ENCODE results near the gene MSI2. TPM values are rescaled to one million over a fixed set of nuclear protein-coding genes. Genes with fewer than 3 reads are reported as not detected.

The MSI2 gene
- total RNA-seq, 4 donors from 2014 or later, result 15.9 to 22.9 (median 17.0) TPM

DNA sequence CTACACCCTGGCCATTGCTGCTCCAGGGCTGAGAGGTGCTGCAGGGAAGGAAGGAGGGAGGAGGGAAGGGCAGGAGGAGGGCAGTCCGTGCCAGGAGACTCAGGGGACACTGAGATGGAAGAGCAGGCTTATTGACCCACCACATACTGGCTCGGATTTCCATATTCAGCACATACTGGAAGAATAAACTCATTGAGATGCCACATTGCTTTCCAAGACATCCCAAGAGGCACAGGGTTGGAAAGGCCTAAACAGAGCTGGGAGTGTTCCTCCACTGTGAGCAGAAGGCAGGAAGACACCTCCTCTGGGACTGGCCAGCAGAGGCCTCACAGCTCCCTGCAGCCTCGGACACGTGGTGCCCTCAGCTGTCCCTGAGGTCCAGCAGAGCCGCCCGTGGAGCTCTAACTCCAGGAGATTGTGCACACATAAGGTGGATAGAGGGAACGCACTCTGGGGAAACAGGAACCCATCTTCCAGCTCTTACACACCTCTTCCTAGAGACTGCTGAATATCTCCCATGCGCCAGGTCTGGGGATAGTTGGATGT is 471.4 kb downstream of the MSI2 start:
- no peak for TF ChIP-seq POLR2A (IDR thresholded peaks at IDR 0.05)
- TF ChIP-seq CTCF (IDR thresholded peaks at IDR 0.05), result no peak
- intact Hi-C loops (cut with DNase I), result no loop called here
- peaks cover 0 to 28% (median 0%) of the 10 kb centered on the region in 4 donors for H3K27me3 ChIP-seq
- no peaks in the 10 kb centered on the region for H3K4me1 ChIP-seq
- WGBS, 2 donors, result 64 to 77% methylated on average over 5 to 7 of the region's 8 CpGs
- no peak for DNase-seq
- no peaks in the 10 kb centered on the region for H3K36me3 ChIP-seq
- H3K9me3 ChIP-seq, result no peaks in the 10 kb centered on the region
- H3K27ac ChIP-seq, result no peak overlapping the region
- no peak overlapping the region for H3K4me3 ChIP-seq

DNA sequence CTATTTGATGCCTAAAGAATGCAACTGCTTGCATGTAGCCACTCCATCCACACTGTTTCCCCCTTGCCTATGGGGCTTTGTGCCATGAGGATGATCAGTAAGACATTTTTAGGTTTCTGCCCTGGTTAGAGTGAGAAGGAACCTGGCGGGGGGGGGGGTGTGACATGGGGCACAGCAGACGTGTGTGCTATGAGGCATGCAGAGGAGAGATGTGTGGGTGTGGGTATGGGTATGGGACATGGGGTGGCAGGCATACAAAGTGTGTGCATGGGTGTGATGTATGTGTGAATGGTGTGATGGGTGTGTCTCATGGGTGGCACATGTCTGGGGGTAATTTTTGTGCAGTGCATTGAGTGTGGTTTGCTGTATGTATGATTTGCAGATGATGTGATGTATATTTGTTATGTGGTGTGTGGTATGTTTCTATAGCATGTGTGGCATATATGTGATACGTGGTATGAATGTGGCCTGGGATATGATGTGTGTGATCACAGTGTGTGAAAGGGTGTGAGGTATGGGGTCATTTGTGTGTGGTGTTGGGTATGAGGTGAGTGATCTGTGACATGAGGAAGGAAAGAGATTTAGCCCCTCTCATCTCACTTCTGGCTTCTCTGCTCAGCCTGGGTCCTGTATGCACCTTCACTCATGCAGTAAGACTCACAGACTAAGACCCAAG is 473.8 kb downstream of the MSI2 start:
- WGBS, 2 donors, result 63 to 89% methylated on average over 3 of the region's 3 CpGs
- no peak for DNase-seq
- Histone ChIP-seq H3K4me1 (no peaks in the 10 kb centered on the region), H3K4me3 (no peak overlapping the region), H3K27ac (no peak overlapping the region), H3K9me3 (no peaks in the 10 kb centered on the region), H3K36me3 (no peaks in the 10 kb centered on the region), H3K27me3 (peaks cover 0 to 18% (median 0%) of the 10 kb centered on the region in 4 donors)
- intact Hi-C loops (cut with DNase I), result no loop called here
- TF ChIP-seq CTCF (IDR thresholded peaks at IDR 0.05), result no peak
- no peak for TF ChIP-seq POLR2A (IDR thresholded peaks at IDR 0.05)

- TF ChIP-seq CTCF (IDR thresholded peaks at IDR 0.05) (no peak), POLR2A (IDR thresholded peaks at IDR 0.05) (no peak)
- Histone ChIP-seq H3K4me3 (no peak overlapping the region), H3K27me3 (peaks cover 0 to 13% (median 0%) of the 10 kb centered on the region in 4 donors), H3K27ac (no peak overlapping the region), H3K4me1 (no peaks in the 10 kb centered on the region), H3K36me3 (no peaks in the 10 kb centered on the region), H3K9me3 (no peaks in the 10 kb centered on the region)
- intact Hi-C loops (cut with DNase I), result no loop called here
- WGBS, 2 donors, result 45 to 54% methylated on average over 3 of the region's 3 CpGs
- DNase-seq, result no peak
Observed at GRCh38 chr17:57732062-57732461, 475.7 kb downstream of the MSI2 start.

GRCh38 chr17:57733085-57733484 is 476.8 kb downstream of the MSI2 start:
- Histone ChIP-seq H3K4me3 (no peak overlapping the region), H3K4me1 (no peaks in the 10 kb centered on the region), H3K27ac (no peak overlapping the region), H3K9me3 (no peaks in the 10 kb centered on the region), H3K36me3 (no peaks in the 10 kb centered on the region), H3K27me3 (peaks cover 0 to 11% (median 0%) of the 10 kb centered on the region in 4 donors)
- WGBS, 2 donors, result 95 to 98% methylated on average over 2 of the region's 2 CpGs
- no peak for TF ChIP-seq POLR2A (IDR thresholded peaks at IDR 0.05)
- TF ChIP-seq CTCF (IDR thresholded peaks at IDR 0.05), result no peak
- intact Hi-C loops (cut with DNase I), result no loop called here
- DNase-seq, result no peak

Small RNA genes lying within 50 kb of the gene (small RNA-seq; reads per million reads assigned to genes)
- gene RN7SL449P, result 0 reads per million in 4 donors
- 0 reads per million in 4 donors for gene RNU7-134P

Other genes starting within 250 kb of the MSI2 start
- gene AKAP1, start 171.3 kb upstream of the MSI2 start, total RNA-seq, result 10 to 100 TPM; 22.6 to 51.9 (median 33.3) TPM